ENCODE results near the gene C10orf90.

C10orf90 gene

GRCh38 chr10:126448091-126448490, 222.4 kb downstream of the C10orf90 start:
- DNase-seq (ENCODE audit: low read depth in 1 of 2, low spot score in 1 of 2) = no peak
- H3K27ac ChIP-seq (replicated peaks) = no peak overlapping the region
- H3K4me3 ChIP-seq (replicated peaks; ENCODE audit: insufficient read depth, low read length) = no peak overlapping the region
- H3K27me3 ChIP-seq (ENCODE audit: insufficient read depth, poor library complexity, severe bottlenecking) = no peaks in the 10 kb centered on the region
- TF ChIP-seq REST (IDR thresholded peaks at IDR 0.05; ENCODE audit: insufficient replicate concordance, low read depth) = no peak
- no peak for TF ChIP-seq GABPA (IDR thresholded peaks at IDR 0.05; ENCODE audit: low read depth)
- TF ChIP-seq CTCF (IDR thresholded peaks at IDR 0.05; ENCODE audit: insufficient read depth, low read length) = no peak
- no peak for TF ChIP-seq POLR2AphosphoS5 (IDR thresholded peaks at IDR 0.05; ENCODE audit: low read depth)
- no peak for TF ChIP-seq SPI1 (IDR thresholded peaks at IDR 0.05; ENCODE audit: borderline replicate concordance, low read depth)

- Histone ChIP-seq H3K27me3 (ENCODE audit: insufficient read depth, poor library complexity, severe bottlenecking) (no peaks in the 10 kb centered on the region), H3K27ac (replicated peaks) (no peak overlapping the region), H3K4me3 (replicated peaks; ENCODE audit: insufficient read depth, low read length) (no peak overlapping the region)
- TF ChIP-seq GABPA (IDR thresholded peaks at IDR 0.05; ENCODE audit: low read depth) (no peak), SPI1 (IDR thresholded peaks at IDR 0.05; ENCODE audit: borderline replicate concordance, low read depth) (no peak)
- DNase-seq (ENCODE audit: low read depth in 1 of 2, low spot score in 1 of 2) = no peak
These were observed 230.6 kb downstream of the C10orf90 start for GRCh38 chr10:126439942-126440341.

GRCh38 chr10:126438407-126438783, 232.1 kb downstream of the C10orf90 start:
- Histone ChIP-seq H3K27ac (replicated peaks) (no peak overlapping the region), H3K27me3 (ENCODE audit: insufficient read depth, poor library complexity, severe bottlenecking) (no peaks in the 10 kb centered on the region), H3K4me3 (replicated peaks; ENCODE audit: insufficient read depth, low read length) (no peak overlapping the region)
- DNase-seq (ENCODE audit: low read depth in 1 of 2, low spot score in 1 of 2) = no peak
- TF ChIP-seq CTCF (IDR thresholded peaks at IDR 0.05; ENCODE audit: insufficient read depth, low read length) (no peak), POLR2AphosphoS5 (IDR thresholded peaks at IDR 0.05; ENCODE audit: low read depth) (no peak), SPI1 (IDR thresholded peaks at IDR 0.05; ENCODE audit: borderline replicate concordance, low read depth) (no peak), GABPA (IDR thresholded peaks at IDR 0.05; ENCODE audit: low read depth) (no peak), REST (IDR thresholded peaks at IDR 0.05; ENCODE audit: insufficient replicate concordance, low read depth) (no peak)

- no peak overlapping the region for H3K27ac ChIP-seq (replicated peaks)
- no peak for DNase-seq (ENCODE audit: low read depth in 1 of 2, low spot score in 1 of 2)
- H3K27me3 ChIP-seq (ENCODE audit: insufficient read depth, poor library complexity, severe bottlenecking) = no peaks in the 10 kb centered on the region
- TF ChIP-seq GABPA (IDR thresholded peaks at IDR 0.05; ENCODE audit: low read depth) (no peak), REST (IDR thresholded peaks at IDR 0.05; ENCODE audit: insufficient replicate concordance, low read depth) (no peak), POLR2AphosphoS5 (IDR thresholded peaks at IDR 0.05; ENCODE audit: low read depth) (no peak), CTCF (IDR thresholded peaks at IDR 0.05; ENCODE audit: insufficient read depth, low read length) (no peak), SPI1 (IDR thresholded peaks at IDR 0.05; ENCODE audit: borderline replicate concordance, low read depth) (no peak)
- H3K4me3 ChIP-seq (replicated peaks; ENCODE audit: insufficient read depth, low read length) = no peak overlapping the region
These were observed 232.7 kb downstream of the C10orf90 start for GRCh38 chr10:126437635-126438406.

Data from HL-60 (cell line).